Measurements from ENCODE around the gene UGT1A3. TPM values are rescaled to one million over a fixed set of nuclear protein-coding genes. Genes with fewer than 3 reads are reported as not detected.

UGT1A3 gene
- total and polyA plus RNA-seq, 10 of the 15 experiments (the other 5 are each of a cell fraction or from before 2014, with no cell fraction given): not detected

- in situ Hi-C loops (cut with MboI) (no loop called here), intact Hi-C loops (cut with micrococcal nuclease; ENCODE audit: unreplicated experiment) (no loop called here)
- ChIA-PET CTCF (interaction anchor here (1.1 to 1.3 kb wide), 2 partner anchors 10 to 301 kb away, joined by 3 read pairs; no protein-coding TSS in a partner anchor), POLR2A (no interaction called here), SMC1A (ENCODE audit: uncharacterized antibody, unreplicated experiment) (interaction anchor here (1.2 kb wide), 1 partner anchor 19 kb away, joined by 3 read pairs; no protein-coding TSS in a partner anchor), RAD21 (ENCODE audit: unreplicated experiment) (interaction anchor here (0.9 to 1.3 kb wide), 2 partner anchors 264 to 794 kb away, joined by 3 to 4 read pairs; no protein-coding TSS in a partner anchor)
- DNase-seq (ENCODE audit: low read depth, low spot score) (no peak), FAIRE-seq (no peak), ATAC-seq (no peak)
- no peaks in the 10 kb centered on the region for H3K4me1 ChIP-seq (ENCODE audit: control insufficient read depth, insufficient read depth, low read length)
- no peak overlapping the region for H3K4me2 ChIP-seq (ENCODE audit: control insufficient read depth, insufficient read depth)
- H3K79me2 ChIP-seq (ENCODE audit: control insufficient read depth, insufficient read depth, low read length): no peaks in the 10 kb centered on the region
- no peak overlapping the region for H2AFZ ChIP-seq (ENCODE audit: control insufficient read depth, low read depth, low read length)
- TF ChIP-seq SPI1 (IDR thresholded peaks at IDR 0.05; ENCODE audit: borderline replicate concordance, insufficient read depth, low read depth, low read length) (no peak), YBX1 (IDR thresholded peaks at IDR 0.05) (no peak), KLF5 (IDR thresholded peaks at IDR 0.05; ENCODE audit: partially characterized antibody) (no peak)
- TF ChIP-seq, protein P1, sequence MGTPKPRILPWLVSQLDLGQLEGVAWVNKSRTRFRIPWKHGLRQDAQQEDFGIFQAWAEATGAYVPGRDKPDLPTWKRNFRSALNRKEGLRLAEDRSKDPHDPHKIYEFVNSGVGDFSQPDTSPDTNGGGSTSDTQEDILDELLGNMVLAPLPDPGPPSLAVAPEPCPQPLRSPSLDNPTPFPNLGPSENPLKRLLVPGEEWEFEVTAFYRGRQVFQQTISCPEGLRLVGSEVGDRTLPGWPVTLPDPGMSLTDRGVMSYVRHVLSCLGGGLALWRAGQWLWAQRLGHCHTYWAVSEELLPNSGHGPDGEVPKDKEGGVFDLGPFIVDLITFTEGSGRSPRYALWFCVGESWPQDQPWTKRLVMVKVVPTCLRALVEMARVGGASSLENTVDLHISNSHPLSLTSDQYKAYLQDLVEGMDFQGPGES (IDR thresholded peaks at IDR 0.05): no peak
- TF ChIP-seq, protein P2, sequence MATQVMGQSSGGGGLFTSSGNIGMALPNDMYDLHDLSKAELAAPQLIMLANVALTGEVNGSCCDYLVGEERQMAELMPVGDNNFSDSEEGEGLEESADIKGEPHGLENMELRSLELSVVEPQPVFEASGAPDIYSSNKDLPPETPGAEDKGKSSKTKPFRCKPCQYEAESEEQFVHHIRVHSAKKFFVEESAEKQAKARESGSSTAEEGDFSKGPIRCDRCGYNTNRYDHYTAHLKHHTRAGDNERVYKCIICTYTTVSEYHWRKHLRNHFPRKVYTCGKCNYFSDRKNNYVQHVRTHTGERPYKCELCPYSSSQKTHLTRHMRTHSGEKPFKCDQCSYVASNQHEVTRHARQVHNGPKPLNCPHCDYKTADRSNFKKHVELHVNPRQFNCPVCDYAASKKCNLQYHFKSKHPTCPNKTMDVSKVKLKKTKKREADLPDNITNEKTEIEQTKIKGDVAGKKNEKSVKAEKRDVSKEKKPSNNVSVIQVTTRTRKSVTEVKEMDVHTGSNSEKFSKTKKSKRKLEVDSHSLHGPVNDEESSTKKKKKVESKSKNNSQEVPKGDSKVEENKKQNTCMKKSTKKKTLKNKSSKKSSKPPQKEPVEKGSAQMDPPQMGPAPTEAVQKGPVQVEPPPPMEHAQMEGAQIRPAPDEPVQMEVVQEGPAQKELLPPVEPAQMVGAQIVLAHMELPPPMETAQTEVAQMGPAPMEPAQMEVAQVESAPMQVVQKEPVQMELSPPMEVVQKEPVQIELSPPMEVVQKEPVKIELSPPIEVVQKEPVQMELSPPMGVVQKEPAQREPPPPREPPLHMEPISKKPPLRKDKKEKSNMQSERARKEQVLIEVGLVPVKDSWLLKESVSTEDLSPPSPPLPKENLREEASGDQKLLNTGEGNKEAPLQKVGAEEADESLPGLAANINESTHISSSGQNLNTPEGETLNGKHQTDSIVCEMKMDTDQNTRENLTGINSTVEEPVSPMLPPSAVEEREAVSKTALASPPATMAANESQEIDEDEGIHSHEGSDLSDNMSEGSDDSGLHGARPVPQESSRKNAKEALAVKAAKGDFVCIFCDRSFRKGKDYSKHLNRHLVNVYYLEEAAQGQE (IDR thresholded peaks at IDR 0.05; ENCODE audit: low read depth, low read length): no peak
- no peak overlapping the region for H3K27ac ChIP-seq (ENCODE audit: control insufficient read depth, insufficient read depth)
- no TSS peak for BruUV-seq (replicated peaks)
- H3K9me3 ChIP-seq (replicated peaks; ENCODE audit: control insufficient read depth, insufficient read depth, low read length): no peaks in the 10 kb centered on the region; the same call in 1 of the 3 replicates
- H3K4me3 ChIP-seq: no peak overlapping the region
- no peak overlapping the region for H3K9ac ChIP-seq (ENCODE audit: control insufficient read depth, insufficient read depth, low read length)
- 0% methylated on average over 1 of the region's 1 CpG for WGBS (ENCODE audit: insufficient coverage, insufficient replicate concordance, low lambda C conversion rate, missing lambda C conversion rate)
- peaks cover 0 to 4% of the 10 kb centered on the region in 2 experiments; a peak in 1 of 4 replicates for H3K27me3 ChIP-seq (replicated peaks in 1 of 2; ENCODE audit: control insufficient read depth in 2 of 2, insufficient read depth in 2 of 2, low read length in 1 of 2)
- H3K36me3 ChIP-seq (ENCODE audit: control insufficient read depth in 2 of 2, insufficient read depth in 2 of 2, low read length in 1 of 2): no peaks in the 10 kb centered on the region
- H4K20me1 ChIP-seq (ENCODE audit: control insufficient read depth, insufficient read depth): no peaks in the 10 kb centered on the region
Measured at GRCh38 chr2:233706720-233707119, 22.1 kb upstream of the UGT1A3 start.

Data from GM12878 (cell line).